Upper lobe of right lung (tissue), 1 donor: Measurements from ENCODE around the gene SPECC1L. TPM values are rescaled to one million over a fixed set of nuclear protein-coding genes. Genes with fewer than 3 reads are reported as not detected.

Experiments
- ATAC-seq: fragments of 200-7000 bp; cut with Tn5 transposase; one replicate; pipeline ENCODE4 v1.9.1; 2020; ENCODE audit warnings: mild to moderate bottlenecking, moderate library complexity
- DNase-seq: peaks from one replicate; pipeline ENCODE4 v3.0.0-alpha.2; 2020
- H3K27ac ChIP-seq: fragments of 200-600 bp; one replicate; pipeline ENCODE4 v1.8.0; 2022
- H3K27me3 ChIP-seq: fragments of 200-600 bp; one replicate; pipeline ENCODE4 v1.8.0; 2022; ENCODE audit warnings: mild to moderate bottlenecking
- H3K36me3 ChIP-seq: fragments of 200-600 bp; one replicate; pipeline ENCODE4 v1.8.0; 2022
- H3K4me1 ChIP-seq: fragments of 200-600 bp; one replicate; pipeline ENCODE4 v1.8.0; 2022
- H3K4me3 ChIP-seq: fragments of 200-600 bp; one replicate; pipeline ENCODE4 v1.8.0; 2022; ENCODE audit warnings: mild to moderate bottlenecking
- H3K9me3 ChIP-seq: fragments of 200-600 bp; one replicate; pipeline ENCODE4 v1.8.0; 2022
- CTCF ChIP-seq: fragments of 200-600 bp; IDR thresholded peaks from one replicate; pipeline ENCODE4 v1.8.0; 2022; ENCODE audit warnings: antibody characterized with exemption
- intact Hi-C: fragments of 100-400 bp; cut with DNase I; formaldehyde crosslinking; loops from one replicate; pipeline ENCODE4 v1.11.0; 2022
- total RNA-seq: library from RNA; stranded (reverse); fragmentation: NEBNext Ultra II Directional; extraction: Animal tissue kit (Norgen Biotek cat#: 25700); gene quantifications from one replicate; pipeline ENCODE4 v1.2.1, GENCODE V29; 2021
- donor health status: DM: no; HTN: yes; CAD: no; lungs with severe emphysema.

Gene SPECC1L
- total RNA-seq, 1 donor from 2014 or later = 87.1 TPM

- ATAC-seq (no peak), DNase-seq (no peak)
- Histone ChIP-seq H3K4me1 (peaks cover 7% of the 10 kb centered on the region), H3K27ac (no peak overlapping the region), H3K36me3 (peaks cover 10% of the 10 kb centered on the region), H3K4me3 (no peak overlapping the region), H3K27me3 (no peaks in the 10 kb centered on the region), H3K9me3 (no peaks in the 10 kb centered on the region)
- intact Hi-C loops = no loop called here
- TF ChIP-seq CTCF = no peak
Observed at GRCh38 chr22:24440718-24441405, 170.2 kb downstream of the SPECC1L start.

GRCh38 chr22:24441406-24442351 is 171.0 kb downstream of the SPECC1L start:
- TF ChIP-seq CTCF = no peak
- Histone ChIP-seq H3K4me3 (no peak overlapping the region), H3K27me3 (no peaks in the 10 kb centered on the region), H3K27ac (no peak overlapping the region), H3K9me3 (no peaks in the 10 kb centered on the region), H3K4me1 (peaks cover 4% of the 10 kb centered on the region), H3K36me3 (peaks cover 10% of the 10 kb centered on the region)
- no peak for ATAC-seq
- intact Hi-C loops = no loop called here
- no peak for DNase-seq

DNA sequence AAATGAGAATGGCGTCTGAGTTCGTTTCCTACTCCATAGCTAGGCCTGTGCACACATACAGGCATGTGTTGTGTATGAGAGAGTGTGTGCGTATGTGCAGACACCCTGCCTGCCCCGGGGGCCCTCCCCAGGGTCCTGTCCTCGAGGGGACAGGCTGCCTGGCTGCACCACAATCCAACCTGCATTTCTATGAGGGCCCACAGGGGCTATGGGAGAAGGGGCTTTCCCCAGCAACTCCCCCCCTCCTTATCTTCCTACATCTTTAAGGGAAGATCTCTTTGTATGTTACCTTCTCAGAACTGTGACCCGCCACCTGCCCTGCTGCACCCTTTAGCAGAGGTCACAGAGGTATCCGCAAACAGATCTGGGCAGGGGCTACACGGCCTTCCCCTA is 171.7 kb downstream of the SPECC1L start:
- intact Hi-C loops = no loop called here
- no peak overlapping the region for H3K4me3 ChIP-seq
- H3K9me3 ChIP-seq = no peaks in the 10 kb centered on the region
- DNase-seq (no peak), ATAC-seq (no peak)
- no peak overlapping the region for H3K27ac ChIP-seq
- peaks cover 10% of the 10 kb centered on the region for H3K36me3 ChIP-seq
- peaks cover 4% of the 10 kb centered on the region for H3K4me1 ChIP-seq
- no peaks in the 10 kb centered on the region for H3K27me3 ChIP-seq
- TF ChIP-seq CTCF = no peak

- intact Hi-C loops = no loop called here
Observed at GRCh38 chr22:24443668-24444067, 173.0 kb downstream of the SPECC1L start.

GRCh38 chr22:24444251-24444650 is 173.6 kb downstream of the SPECC1L start:
- intact Hi-C loops = no loop called here
- Histone ChIP-seq H3K27me3 (no peaks in the 10 kb centered on the region), H3K4me3 (no peak overlapping the region), H3K36me3 (peaks cover 10% of the 10 kb centered on the region), H3K27ac (no peak overlapping the region), H3K9me3 (no peaks in the 10 kb centered on the region), H3K4me1 (peaks cover 4% of the 10 kb centered on the region)
- no peak for TF ChIP-seq CTCF
- ATAC-seq (no peak), DNase-seq (no peak)

More at GRCh38 chr22:24443668-24444067, 173.0 kb downstream of the SPECC1L start:
- ATAC-seq (no peak), DNase-seq (no peak)
- no peak for TF ChIP-seq CTCF
- no peaks in the 10 kb centered on the region for H3K9me3 ChIP-seq
- peaks cover 10% of the 10 kb centered on the region for H3K36me3 ChIP-seq
- no peaks in the 10 kb centered on the region for H3K27me3 ChIP-seq
- no peak overlapping the region for H3K4me3 ChIP-seq
- H3K4me1 ChIP-seq = peaks cover 4% of the 10 kb centered on the region
- H3K27ac ChIP-seq = no peak overlapping the region
